Umbilical cord (tissue), 2 donors: ENCODE results near the gene MRAS. TPM values are rescaled to one million over a fixed set of nuclear protein-coding genes. Genes with fewer than 3 reads are reported as not detected.
"Not testable (repeated sequence)": the region's sequence is repeated elsewhere in the genome, so short reads cannot be mapped to it uniquely, and the experiment has no call there.

ENCODE experiments used
- DNase-seq: peaks from one replicate; pipeline ENCODE4 v3.0.0-alpha.2; 2015; ENCODE audit warnings: low spot score
- total RNA-seq: library from RNA; depleted of rRNA; stranded (reverse); fragments of >200 nt; gene quantifications from one replicate; pipeline ENCODE4 v1.2.3, GENCODE V29; 2014; ENCODE audit warnings: low replicate concordance; ENCODE audit not compliant: insufficient read depth

MRAS gene
- total RNA-seq, 1 donor from 2014 or later = 22.6 TPM

- peak; percentile 15 for DNase-seq
These were observed 17.8 kb downstream of the MRAS start for GRCh38 chr3:138366006-138366759.

- DNase-seq = no peak
These were observed 19.0 kb downstream of the MRAS start for GRCh38 chr3:138367326-138367850.

DNA sequence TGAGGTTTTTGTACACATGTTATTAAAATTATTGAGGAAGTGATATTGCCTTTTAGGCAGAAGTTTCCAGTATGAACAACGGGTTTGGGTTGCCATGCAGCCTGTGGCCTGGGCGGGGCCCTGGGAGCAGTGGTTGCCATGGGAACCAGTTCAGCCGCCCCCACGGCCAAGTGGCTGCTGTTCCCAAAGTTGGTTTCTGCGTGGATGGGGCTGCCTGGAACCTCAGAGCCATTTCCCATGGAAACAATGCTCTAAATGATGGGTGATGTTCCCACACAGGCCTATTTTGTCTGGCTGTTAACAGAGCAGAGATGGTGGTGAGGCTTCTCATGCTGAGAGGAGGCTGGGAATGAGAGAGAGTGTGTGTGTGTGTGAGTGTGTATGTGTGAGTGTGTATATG lies 19.5 kb downstream of the MRAS start:
- no peak for DNase-seq

DNA sequence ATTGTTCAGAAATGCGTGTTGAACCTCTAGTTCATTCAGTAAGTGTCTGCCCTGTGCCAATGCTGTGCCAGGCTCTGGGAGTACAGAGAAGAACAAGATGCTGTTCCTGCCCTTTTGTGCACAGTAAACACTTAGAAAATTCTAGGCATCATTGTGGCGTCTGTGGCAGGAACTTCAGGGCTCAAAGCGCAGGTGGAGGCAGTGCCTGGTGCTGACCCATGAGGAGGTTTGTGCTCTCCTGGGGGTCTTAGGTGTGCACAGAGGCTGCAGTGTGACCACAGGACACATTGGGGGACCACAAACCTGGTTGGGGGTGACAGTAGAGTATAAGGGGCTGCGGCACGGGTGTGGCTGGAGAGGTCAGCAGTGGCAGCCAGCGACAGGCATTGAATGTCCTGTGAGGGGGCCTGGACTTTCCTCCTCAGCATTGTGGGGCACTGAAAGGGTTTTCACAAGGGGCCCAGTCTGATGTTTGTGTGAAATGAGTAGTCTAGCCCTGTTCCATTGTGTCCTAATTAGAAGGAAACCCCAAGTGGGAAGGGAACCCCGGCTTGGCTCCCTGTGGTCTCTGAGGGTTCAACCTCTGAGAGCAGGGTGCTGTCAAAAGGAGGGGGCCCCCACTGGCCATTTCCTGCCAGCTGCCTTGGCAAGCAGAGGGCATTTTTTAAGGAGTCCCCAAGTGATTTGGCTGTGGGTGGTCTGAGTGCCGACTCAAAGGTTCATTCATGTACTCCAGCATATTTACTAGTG lies 20.9 kb downstream of the MRAS start:
- DNase-seq = no peak

DNA sequence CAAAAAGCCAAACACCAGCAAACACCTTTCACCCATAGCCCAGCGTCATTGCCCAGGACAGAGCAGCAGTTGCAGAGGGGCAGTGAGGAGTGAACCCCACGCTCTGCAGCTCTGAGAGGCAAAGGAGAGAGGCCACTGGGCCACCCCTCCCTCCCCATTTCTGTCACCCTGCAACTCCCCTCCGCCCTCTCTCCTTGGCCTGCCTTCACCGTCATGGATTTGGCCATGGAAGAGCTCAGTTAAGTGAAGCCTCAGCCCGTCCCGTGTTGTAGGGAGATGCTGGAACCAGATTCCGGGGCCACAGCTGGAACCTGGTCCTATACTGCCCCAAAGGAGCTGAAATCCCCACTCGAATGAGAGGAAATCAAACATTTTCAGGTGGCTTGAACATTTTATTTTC lies 21.9 kb downstream of the MRAS start:
- no peak for DNase-seq

DNA sequence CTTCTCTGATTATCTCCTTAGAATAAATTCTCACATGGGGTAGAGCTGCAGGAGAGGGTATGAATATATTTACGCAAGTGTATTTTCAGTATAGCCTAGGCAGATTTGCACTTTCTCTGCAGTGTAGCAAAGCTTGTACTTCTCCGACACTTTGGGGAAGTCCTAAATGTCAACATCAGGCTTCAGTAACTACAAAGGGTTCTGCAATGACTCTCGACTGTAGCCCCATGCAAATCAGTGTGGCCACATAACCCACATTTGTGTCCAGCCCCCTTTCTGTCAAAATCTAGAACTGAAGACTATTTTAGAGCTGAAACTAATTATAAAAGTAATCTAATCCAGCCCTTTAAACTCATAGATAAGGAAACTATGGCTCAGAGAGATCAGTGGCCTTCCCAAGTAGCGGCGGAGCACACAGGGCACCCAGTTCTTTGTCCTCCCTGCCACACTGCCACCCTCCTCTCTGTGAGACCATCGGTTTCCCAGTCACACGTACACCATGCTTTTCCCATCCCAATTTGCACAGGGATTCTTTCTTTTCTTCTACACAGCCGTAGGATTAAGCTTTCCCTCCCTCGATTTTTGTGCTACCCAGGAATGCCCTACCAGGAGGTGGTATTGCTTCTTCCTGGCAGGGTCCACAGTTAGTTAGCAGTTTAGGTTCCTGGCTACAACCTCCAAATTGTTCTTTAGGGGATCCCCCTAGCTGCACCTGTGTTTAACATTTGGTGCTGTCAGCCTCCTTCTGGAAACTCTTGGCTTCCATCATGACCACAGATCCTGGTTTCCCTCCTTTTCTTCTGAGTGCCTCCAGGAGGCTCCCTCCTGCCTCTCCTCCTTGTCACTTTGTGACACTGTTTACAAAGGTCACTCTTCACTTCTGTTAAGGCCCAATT lies 22.9 kb downstream of the MRAS start:
- no peak for DNase-seq

- DNase-seq = no peak
These were observed 24.8 kb downstream of the MRAS start for GRCh38 chr3:138373087-138373735.

- no peak for DNase-seq
These were observed 25.3 kb downstream of the MRAS start for GRCh38 chr3:138373736-138374094.

GRCh38 chr3:138374573-138375134 lies 26.3 kb downstream of the MRAS start:
- DNase-seq = no peak

- no peak for DNase-seq
These were observed 27.1 kb downstream of the MRAS start for GRCh38 chr3:138375447-138375846.

GRCh38 chr3:138376663-138377062 lies 28.3 kb downstream of the MRAS start:
- no peak for DNase-seq

GRCh38 chr3:138377212-138377611 lies 28.8 kb downstream of the MRAS start:
- not testable (repeated sequence) for DNase-seq

DNA sequence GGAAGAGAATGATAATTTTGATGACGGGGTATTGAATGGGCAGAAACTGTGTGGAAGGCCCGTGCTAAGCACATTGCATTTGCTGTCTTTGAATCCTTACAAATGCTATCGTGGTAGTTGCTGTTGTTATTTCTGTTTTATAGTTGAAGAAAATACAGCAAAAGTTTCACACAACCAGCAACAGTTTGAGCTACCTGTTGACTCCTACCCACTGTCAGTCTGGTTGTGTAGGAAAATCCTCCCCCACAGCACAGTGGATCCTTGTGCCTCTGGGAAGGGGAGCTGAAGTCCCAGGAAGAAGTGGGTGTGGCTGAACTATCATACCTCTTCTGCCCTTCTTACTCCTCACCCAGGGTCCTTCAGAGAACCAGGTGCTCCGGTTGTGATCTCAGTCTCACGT lies 29.4 kb downstream of the MRAS start:
- DNase-seq = no peak

DNA sequence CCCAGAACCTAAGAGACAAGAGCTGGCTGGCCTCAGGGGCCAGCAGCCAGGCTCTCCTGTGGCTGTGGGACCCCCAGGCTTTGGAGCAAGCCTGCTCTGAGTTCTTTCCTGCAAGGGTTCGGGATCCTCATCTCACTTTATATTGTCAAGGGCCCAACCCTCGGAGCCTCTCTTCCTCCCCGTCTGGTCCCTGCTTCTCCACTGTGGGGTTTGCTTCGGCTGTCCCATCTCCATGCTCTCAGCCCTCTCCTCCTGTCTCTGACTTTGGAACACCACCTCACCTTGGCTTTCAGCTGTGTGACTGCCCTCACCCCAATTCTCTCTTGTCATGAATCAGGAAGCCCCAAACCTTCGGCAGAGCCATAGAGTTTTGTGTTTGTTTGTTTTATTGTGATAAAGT lies 30.0 kb downstream of the MRAS start:
- DNase-seq = no peak

- no peak for DNase-seq
These were observed 30.6 kb downstream of the MRAS start for GRCh38 chr3:138378990-138379389.

DNA sequence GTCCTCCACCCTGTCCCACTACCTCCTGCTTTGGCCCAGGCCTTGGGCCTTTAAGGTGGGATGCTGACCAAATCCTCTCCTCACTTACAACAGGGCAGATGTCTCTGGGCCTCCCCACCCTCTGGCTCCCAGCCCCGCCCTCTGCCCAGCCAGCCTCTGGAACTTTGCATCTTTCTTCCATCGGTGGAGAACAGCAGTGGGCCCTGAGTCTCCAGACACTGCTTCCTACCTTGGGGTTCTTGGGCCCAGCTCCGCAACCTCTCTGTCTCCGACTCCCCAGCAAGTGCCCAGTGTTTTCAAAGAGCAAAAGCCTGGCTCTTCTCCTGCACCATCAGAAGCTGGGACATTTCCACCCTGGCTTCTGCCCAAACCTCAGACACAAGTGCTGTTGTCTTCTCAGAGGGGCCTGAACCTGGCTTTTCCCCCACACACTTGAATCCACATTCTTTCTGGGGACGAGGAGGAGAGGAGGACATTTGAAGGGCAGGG lies 33.1 kb downstream of the MRAS start:
- DNase-seq = no peak

GRCh38 chr3:138381950-138382715 lies 33.8 kb downstream of the MRAS start:
- peak; percentile 33 for DNase-seq

- no peak for DNase-seq
These were observed 35.5 kb downstream of the MRAS start for GRCh38 chr3:138383715-138384465.

- DNase-seq = no peak
These were observed 36.2 kb downstream of the MRAS start for GRCh38 chr3:138384531-138384930.
